ENCODE results near the gene PXK. TPM values are rescaled to one million over a fixed set of nuclear protein-coding genes. Genes with fewer than 3 reads are reported as not detected.
A peak's percentile ranks its signal among the peaks of the same experiment; 100 is the strongest.

PXK gene
- total and polyA plus RNA-seq, 10 of the 15 experiments (the other 5 are each of a cell fraction or from before 2014, with no cell fraction given), result 8.4 to 38.0 (median 27.6) TPM

GRCh38 chr3:58346368-58346767, 13.7 kb downstream of the PXK start:
- H2AFZ ChIP-seq (ENCODE audit: control insufficient read depth, low read depth, low read length), result no peak overlapping the region
- no peaks in the 10 kb centered on the region; the same call in 1 of the 2 replicates for H3K79me2 ChIP-seq (ENCODE audit: control insufficient read depth, insufficient read depth, low read length)
- no peak overlapping the region for H3K27ac ChIP-seq (ENCODE audit: control insufficient read depth, insufficient read depth)
- H3K36me3 ChIP-seq (ENCODE audit: control insufficient read depth in 2 of 2, insufficient read depth in 2 of 2, low read length in 1 of 2), result no peaks in the 10 kb centered on the region
- TF ChIP-seq JUNB (IDR thresholded peaks at IDR 0.05) (0 out of 2 replicates have a peak, but pooled peaks have one; percentile 10), ESRRA (IDR thresholded peaks at IDR 0.05; ENCODE audit: low read length) (no peak)
- H4K20me1 ChIP-seq (ENCODE audit: control insufficient read depth, insufficient read depth), result no peaks in the 10 kb centered on the region
- intact Hi-C loops (cut with micrococcal nuclease; ENCODE audit: unreplicated experiment), result no loop called here
- CTCF ChIA-PET, result interaction anchor here (0.6 to 12.5 kb wide), 4 partner anchors 9 to 281 kb away, joined by 4 to 204 read pairs (median 6); partner anchors contain the start of gene PXK
- peaks cover 25% of the 10 kb centered on the region for H3K4me1 ChIP-seq (ENCODE audit: control insufficient read depth, insufficient read depth, low read length)
- no peaks in the 10 kb centered on the region for H3K9me3 ChIP-seq (replicated peaks; ENCODE audit: control insufficient read depth, insufficient read depth, low read length)
- RAD21 ChIA-PET (ENCODE audit: unreplicated experiment), result interaction anchor here (1.4 to 8.7 kb wide), 2 partner anchors 10 to 74 kb away, joined by 4 to 149 read pairs; partner anchors contain the start of gene PXK
- no peak for DNase-seq (ENCODE audit: low read depth, low spot score)
- FAIRE-seq, result no peak
- no TSS peak for BruUV-seq (replicated peaks)
- 75% methylated on average over 2 of the region's 2 CpGs for WGBS (ENCODE audit: insufficient coverage, insufficient replicate concordance, low lambda C conversion rate, missing lambda C conversion rate)
- no peak overlapping the region for H3K9ac ChIP-seq (ENCODE audit: control insufficient read depth, insufficient read depth, low read length)
- SMC1A ChIA-PET (ENCODE audit: uncharacterized antibody, unreplicated experiment), result interaction anchor here (1.2 to 15.0 kb wide), 2 partner anchors 10 to 69 kb away, joined by 3 to 324 read pairs; partner anchors contain the start of gene PXK
- no peak overlapping the region for H3K4me2 ChIP-seq (ENCODE audit: control insufficient read depth, insufficient read depth)
- H3K4me3 ChIP-seq, result no peak overlapping the region
- in situ Hi-C loops (cut with MboI), result no loop called here
- ATAC-seq, result no peak
- POLR2A ChIA-PET, result interaction anchor here (2.6 to 12.7 kb wide), 2 partner anchors 10 kb away, joined by 14 to 221 read pairs; partner anchors contain the start of gene PXK
- H3K27me3 ChIP-seq (replicated peaks in 1 of 2; ENCODE audit: control insufficient read depth in 2 of 2, insufficient read depth in 2 of 2, low read length in 1 of 2), result no peaks in the 10 kb centered on the region

DNA sequence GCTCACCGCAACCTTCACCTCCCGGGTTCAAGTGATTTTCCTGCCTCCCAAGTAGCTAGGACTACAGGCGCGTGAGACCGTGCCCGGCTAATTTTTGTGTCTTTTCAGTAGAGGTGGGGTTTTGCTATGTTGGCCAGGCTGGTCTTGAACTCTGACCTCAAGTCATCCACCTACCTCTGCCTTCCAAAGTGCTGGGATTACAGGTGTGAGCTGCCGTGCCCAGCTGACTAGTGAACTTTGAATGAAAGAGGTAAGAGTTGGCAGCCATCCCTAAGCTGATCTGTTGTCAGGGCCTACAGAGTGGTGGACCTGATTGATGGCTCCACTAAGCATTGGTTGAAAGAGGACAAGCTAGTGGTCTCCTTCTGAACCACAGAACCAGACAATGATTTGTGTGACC, 15.3 kb downstream of the PXK start:
- no peak for ATAC-seq
- Histone ChIP-seq H3K4me3 (no peak overlapping the region), H3K79me2 (ENCODE audit: control insufficient read depth, insufficient read depth, low read length) (peaks cover 1% of the 10 kb centered on the region; the same call in 1 of the 2 replicates), H3K27ac (ENCODE audit: control insufficient read depth, insufficient read depth) (no peak overlapping the region), H2AFZ (ENCODE audit: control insufficient read depth, low read depth, low read length) (no peak overlapping the region), H3K9me3 (replicated peaks; ENCODE audit: control insufficient read depth, insufficient read depth, low read length) (no peaks in the 10 kb centered on the region), H3K4me2 (ENCODE audit: control insufficient read depth, insufficient read depth) (no peak overlapping the region), H3K27me3 (replicated peaks in 1 of 2; ENCODE audit: control insufficient read depth in 2 of 2, insufficient read depth in 2 of 2, low read length in 1 of 2) (no peaks in the 10 kb centered on the region), H3K9ac (ENCODE audit: control insufficient read depth, insufficient read depth, low read length) (no peak overlapping the region), H3K36me3 (ENCODE audit: control insufficient read depth in 2 of 2, insufficient read depth in 2 of 2, low read length in 1 of 2) (no peaks in the 10 kb centered on the region), H4K20me1 (ENCODE audit: control insufficient read depth, insufficient read depth) (no peaks in the 10 kb centered on the region), H3K4me1 (ENCODE audit: control insufficient read depth, insufficient read depth, low read length) (peaks cover 39% of the 10 kb centered on the region)
- WGBS (ENCODE audit: insufficient coverage, insufficient replicate concordance, low lambda C conversion rate, missing lambda C conversion rate), result 90% methylated on average over 7 of the region's 7 CpGs
- in situ Hi-C loops (cut with MboI) (no loop called here), intact Hi-C loops (cut with micrococcal nuclease; ENCODE audit: unreplicated experiment) (no loop called here)
- CTCF ChIA-PET, result interaction anchor here (1.0 to 12.5 kb wide), 5 partner anchors 11 to 160 kb away, joined by 3 to 204 read pairs (median 4); partner anchors contain the start of gene PXK
- no peak for FAIRE-seq
- RAD21 ChIA-PET (ENCODE audit: unreplicated experiment), result interaction anchor here (1.0 to 8.7 kb wide), 3 partner anchors 9 to 42 kb away, joined by 3 to 149 read pairs (median 15); partner anchors contain the start of genes HTD2, PXK and RPP14
- BruUV-seq (replicated peaks), result no TSS peak
- no peak for DNase-seq (ENCODE audit: low read depth, low spot score)
- SMC1A ChIA-PET (ENCODE audit: uncharacterized antibody, unreplicated experiment), result interaction anchor here (1.3 to 15.0 kb wide), 3 partner anchors 12 to 34 kb away, joined by 4 to 324 read pairs (median 16); partner anchors contain the start of gene PXK
- POLR2A ChIA-PET, result interaction anchor here (2.6 to 12.7 kb wide), 2 partner anchors 9 to 12 kb away, joined by 14 to 221 read pairs; partner anchors contain the start of gene PXK
- TF ChIP-seq MYB (IDR thresholded peaks at IDR 0.05; ENCODE audit: borderline replicate concordance, low read depth, low read length), result no peak
- TF ChIP-seq, protein P1, sequence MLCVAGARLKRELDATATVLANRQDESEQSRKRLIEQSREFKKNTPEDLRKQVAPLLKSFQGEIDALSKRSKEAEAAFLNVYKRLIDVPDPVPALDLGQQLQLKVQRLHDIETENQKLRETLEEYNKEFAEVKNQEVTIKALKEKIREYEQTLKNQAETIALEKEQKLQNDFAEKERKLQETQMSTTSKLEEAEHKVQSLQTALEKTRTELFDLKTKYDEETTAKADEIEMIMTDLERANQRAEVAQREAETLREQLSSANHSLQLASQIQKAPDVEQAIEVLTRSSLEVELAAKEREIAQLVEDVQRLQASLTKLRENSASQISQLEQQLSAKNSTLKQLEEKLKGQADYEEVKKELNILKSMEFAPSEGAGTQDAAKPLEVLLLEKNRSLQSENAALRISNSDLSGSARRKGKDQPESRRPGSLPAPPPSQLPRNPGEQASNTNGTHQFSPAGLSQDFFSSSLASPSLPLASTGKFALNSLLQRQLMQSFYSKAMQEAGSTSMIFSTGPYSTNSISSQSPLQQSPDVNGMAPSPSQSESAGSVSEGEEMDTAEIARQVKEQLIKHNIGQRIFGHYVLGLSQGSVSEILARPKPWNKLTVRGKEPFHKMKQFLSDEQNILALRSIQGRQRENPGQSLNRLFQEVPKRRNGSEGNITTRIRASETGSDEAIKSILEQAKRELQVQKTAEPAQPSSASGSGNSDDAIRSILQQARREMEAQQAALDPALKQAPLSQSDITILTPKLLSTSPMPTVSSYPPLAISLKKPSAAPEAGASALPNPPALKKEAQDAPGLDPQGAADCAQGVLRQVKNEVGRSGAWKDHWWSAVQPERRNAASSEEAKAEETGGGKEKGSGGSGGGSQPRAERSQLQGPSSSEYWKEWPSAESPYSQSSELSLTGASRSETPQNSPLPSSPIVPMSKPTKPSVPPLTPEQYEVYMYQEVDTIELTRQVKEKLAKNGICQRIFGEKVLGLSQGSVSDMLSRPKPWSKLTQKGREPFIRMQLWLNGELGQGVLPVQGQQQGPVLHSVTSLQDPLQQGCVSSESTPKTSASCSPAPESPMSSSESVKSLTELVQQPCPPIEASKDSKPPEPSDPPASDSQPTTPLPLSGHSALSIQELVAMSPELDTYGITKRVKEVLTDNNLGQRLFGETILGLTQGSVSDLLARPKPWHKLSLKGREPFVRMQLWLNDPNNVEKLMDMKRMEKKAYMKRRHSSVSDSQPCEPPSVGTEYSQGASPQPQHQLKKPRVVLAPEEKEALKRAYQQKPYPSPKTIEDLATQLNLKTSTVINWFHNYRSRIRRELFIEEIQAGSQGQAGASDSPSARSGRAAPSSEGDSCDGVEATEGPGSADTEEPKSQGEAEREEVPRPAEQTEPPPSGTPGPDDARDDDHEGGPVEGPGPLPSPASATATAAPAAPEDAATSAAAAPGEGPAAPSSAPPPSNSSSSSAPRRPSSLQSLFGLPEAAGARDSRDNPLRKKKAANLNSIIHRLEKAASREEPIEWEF (IDR thresholded peaks at IDR 0.05; ENCODE audit: insufficient replicate concordance, low read depth, low read length), result no peak
- TF ChIP-seq SREBF2 (IDR thresholded peaks at IDR 0.05; ENCODE audit: low read length), result no peak
- TF ChIP-seq, protein P2, sequence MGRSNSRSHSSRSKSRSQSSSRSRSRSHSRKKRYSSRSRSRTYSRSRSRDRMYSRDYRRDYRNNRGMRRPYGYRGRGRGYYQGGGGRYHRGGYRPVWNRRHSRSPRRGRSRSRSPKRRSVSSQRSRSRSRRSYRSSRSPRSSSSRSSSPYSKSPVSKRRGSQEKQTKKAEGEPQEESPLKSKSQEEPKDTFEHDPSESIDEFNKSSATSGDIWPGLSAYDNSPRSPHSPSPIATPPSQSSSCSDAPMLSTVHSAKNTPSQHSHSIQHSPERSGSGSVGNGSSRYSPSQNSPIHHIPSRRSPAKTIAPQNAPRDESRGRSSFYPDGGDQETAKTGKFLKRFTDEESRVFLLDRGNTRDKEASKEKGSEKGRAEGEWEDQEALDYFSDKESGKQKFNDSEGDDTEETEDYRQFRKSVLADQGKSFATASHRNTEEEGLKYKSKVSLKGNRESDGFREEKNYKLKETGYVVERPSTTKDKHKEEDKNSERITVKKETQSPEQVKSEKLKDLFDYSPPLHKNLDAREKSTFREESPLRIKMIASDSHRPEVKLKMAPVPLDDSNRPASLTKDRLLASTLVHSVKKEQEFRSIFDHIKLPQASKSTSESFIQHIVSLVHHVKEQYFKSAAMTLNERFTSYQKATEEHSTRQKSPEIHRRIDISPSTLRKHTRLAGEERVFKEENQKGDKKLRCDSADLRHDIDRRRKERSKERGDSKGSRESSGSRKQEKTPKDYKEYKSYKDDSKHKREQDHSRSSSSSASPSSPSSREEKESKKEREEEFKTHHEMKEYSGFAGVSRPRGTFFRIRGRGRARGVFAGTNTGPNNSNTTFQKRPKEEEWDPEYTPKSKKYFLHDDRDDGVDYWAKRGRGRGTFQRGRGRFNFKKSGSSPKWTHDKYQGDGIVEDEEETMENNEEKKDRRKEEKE (IDR thresholded peaks at IDR 0.05), result no peak
- no peak for TF ChIP-seq YBX1 (IDR thresholded peaks at IDR 0.05)
- TF ChIP-seq, protein P3, sequence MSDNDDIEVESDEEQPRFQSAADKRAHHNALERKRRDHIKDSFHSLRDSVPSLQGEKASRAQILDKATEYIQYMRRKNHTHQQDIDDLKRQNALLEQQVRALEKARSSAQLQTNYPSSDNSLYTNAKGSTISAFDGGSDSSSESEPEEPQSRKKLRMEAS (IDR thresholded peaks at IDR 0.05; ENCODE audit: low read depth, low read length), result no peak
